Stimulated activated CD4-positive, alpha-beta T cell treated with anti-CD3 and anti-CD28 coated beads, Interleukin-4, amount 100 ng/mL, for 1 hour (primary cell): ENCODE results near the gene LRRC55.

Experiments
- DNase-seq: peaks from one replicate; pipeline ENCODE4 v3.0.0-alpha.2; 2020

Gene LRRC55

DNA sequence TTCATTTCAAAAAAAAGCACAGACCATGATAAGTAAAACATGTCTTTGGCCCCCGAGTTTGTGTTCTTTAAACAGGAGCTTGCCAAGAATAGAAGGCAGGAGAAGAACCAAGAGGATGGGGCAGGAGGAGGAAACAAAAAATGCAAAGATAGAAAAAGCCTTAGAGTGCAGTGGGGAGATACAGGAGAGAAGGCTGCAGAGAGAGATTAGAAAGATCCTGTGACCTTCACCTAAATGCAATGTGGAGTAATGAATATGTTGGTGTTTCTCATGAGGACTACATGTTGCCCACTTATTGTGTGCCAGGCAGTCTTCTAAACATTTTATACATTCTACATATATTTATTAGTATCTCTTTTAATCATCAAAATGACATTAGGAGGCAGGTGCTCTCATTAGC lies 57.6 kb downstream of the LRRC55 start:
- no peak for DNase-seq

DNA sequence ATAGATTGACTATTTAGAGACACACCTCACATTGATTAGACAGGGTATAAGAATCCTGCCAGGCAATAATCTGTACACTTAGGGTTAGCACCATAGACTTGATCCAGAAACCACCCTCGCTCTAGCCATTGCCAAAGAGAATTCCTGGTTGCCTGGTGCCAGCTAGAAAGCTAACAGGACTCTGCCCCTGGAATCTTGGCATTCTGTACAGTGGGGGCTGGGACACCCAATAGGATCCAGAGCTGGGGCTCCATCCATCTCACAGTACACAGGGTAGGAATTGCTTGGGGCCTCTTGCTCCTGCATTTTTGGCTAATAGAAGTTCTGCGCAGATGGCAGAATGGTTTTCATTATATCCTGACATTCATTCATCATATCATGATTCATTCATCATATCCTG lies 58.3 kb downstream of the LRRC55 start:
- DNase-seq: no peak

DNA sequence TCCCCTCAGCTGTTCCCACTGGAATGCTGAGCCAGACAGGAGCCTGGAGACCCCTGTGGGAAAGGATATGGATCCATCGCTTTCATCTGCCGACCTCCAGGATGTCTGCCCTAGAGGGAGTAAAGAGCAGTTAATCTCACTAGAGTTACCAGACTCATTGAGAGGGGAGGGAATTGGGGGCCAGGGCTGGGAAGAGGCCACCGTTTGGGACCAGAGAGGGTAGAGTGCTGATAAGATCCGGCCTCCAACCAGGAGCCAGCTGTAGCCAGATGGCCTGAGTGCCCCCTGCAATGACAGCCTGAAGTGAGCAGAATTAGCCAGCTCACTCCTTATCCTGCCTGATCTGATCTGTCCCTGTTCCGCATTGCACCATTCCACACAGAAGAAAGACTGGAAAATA lies 59.0 kb downstream of the LRRC55 start:
- no peak for DNase-seq
